Heart right ventricle (tissue), 16 donors: Measurements from ENCODE around the gene KCNQ1. TPM values are rescaled to one million over a fixed set of nuclear protein-coding genes. Genes with fewer than 3 reads are reported as not detected.

Experiments
- ATAC-seq, 8 donors: fragments of 200-7000 bp; cut with Tn5 transposase; one replicate each; pipeline ENCODE4 v1.9.1; 2020; ENCODE audit warnings: mild to moderate bottlenecking in 8 of 8, moderate library complexity in 8 of 8, moderate number of reproducible peaks in 1 of 8
- DNase-seq, 2 donors: peaks; one replicate each; pipeline ENCODE4 v3.0.0-alpha.2; 2020
- H3K27ac ChIP-seq, 10 donors: fragments of 200-600 bp; sonication (generic) in 2 of 10; one replicate each; pipeline versions ENCODE4 v1.5.0 to v1.8.0; 2020 to 2022; ENCODE audit warnings: mild to moderate bottlenecking in 3 of 10
- H3K27me3 ChIP-seq, 7 donors: fragments of 200-600 bp; one replicate each; pipeline ENCODE4 v1.8.0; 2021 to 2022; ENCODE audit warnings: mild to moderate bottlenecking in 2 of 7
- H3K36me3 ChIP-seq, 9 donors: fragments of 200-600 bp; sonication (generic) in 1 of 9; one replicate each; pipeline versions ENCODE4 v1.5.0 to v1.8.0; 2020 to 2022; ENCODE audit warnings: mild to moderate bottlenecking in 2 of 9
- H3K4me1 ChIP-seq, 9 donors: fragments of 200-600 bp; sonication (generic) in 1 of 9; one replicate each; pipeline versions ENCODE4 v1.5.0 to v1.8.0; 2020 to 2022; ENCODE audit warnings: mild to moderate bottlenecking in 4 of 9
- H3K4me3 ChIP-seq, 10 donors: fragments of 200-600 bp; sonication (generic) in 2 of 10; one replicate each; pipeline versions ENCODE4 v1.5.0 to v1.8.0; 2020 to 2022; ENCODE audit warnings: mild to moderate bottlenecking in 7 of 10, moderate library complexity in 2 of 10
- H3K9me3 ChIP-seq, 11 donors: fragments of 200-600 bp in 10 of 11; sonication (generic) in 2 of 11; one replicate each; pipeline versions ENCODE4 v1.5.0 to v1.8.0; 2013 to 2022; ENCODE audit warnings: mild to moderate bottlenecking in 2 of 11, control low read depth in 1 of 11, moderate library complexity in 1 of 11
- WGBS, 2 donors: extraction: QIAGEN DNeasy Blood & Tissue Kit; methylation state at CpG; one replicate each; pipeline ENCODE4 v1.1.7; 2013; ENCODE audit warnings: inconsistent platforms in 1 of 2; 5-methylcytosine and 5-hydroxymethylcytosine counted together
- intact Hi-C, 10 donors: fragments of 100-400 bp; cut with DNase I; formaldehyde crosslinking; loops; one replicate each; pipeline versions ENCODE4 v1.11.1 to v1.14.2; 2022
- polyA plus RNA-seq, 2 donors: library from polyadenylated mRNA; stranded (reverse); fragments of 200-250 nt; gene quantifications; one replicate each; pipeline ENCODE4 v1.2.3, GENCODE V29; 2013
- total RNA-seq, 10 donors: library from RNA; stranded (reverse); fragmentation: NEBNext Ultra II Directional in 3 of 10; extraction: Animal tissue kit (Norgen Biotek cat#: 25700) in 3 of 10; gene quantifications; one replicate each; pipeline versions ENCODE4 v1.2.1 to v1.2.4, GENCODE V29; 2021 to 2023
- TF ChIP-seq, protein P1 (sequence below), 9 donors: fragments of 200-600 bp; sonication (generic) in 2 of 9; IDR thresholded peaks; one replicate each; pipeline versions ENCODE4 v1.5.0 to v1.8.0; 2021 to 2022; ENCODE audit warnings: antibody characterized with exemption in 9 of 9, mild to moderate bottlenecking in 5 of 9, moderate library complexity in 1 of 9
- donor health status: Arrhythmogenic right ventricular cardiomyopathy.
- donor health status: ischemic (EF 13 %, LVEDD 7.1; RV severe dilation, severe dysfunction).
- donor health status: healthy with polysubstance abuse.
- donor health status: DM: no; HTN: yes; CAD: no.
- donor health status: DM: no; HTN: no; CAD: no.
- donor health status: ischemic (EF 25% LVEDD 6.9; RV normal size, moderate dysfunction).
- donor health status: ischemic (EF 25% LVEDD 5.7; RV mildly dilated, moderate dysfunction).
- donor health status: healthy.
- donor health status: DM: yes; HTN: yes; CAD: no.
- donor health status: Ischemic cardiomyopathy.
- donor health status: ischemic (EF 35%, LVEDD 5.7; RV mildly dilated, moderate dysfunction).
- donor health status: nonischemic (EF 11% LVEDD 7.7; RV severe dilation, severe dysfunction).
- donor health status: DM: yes; HTN: yes; CAD: no.
- donor health status: PGD.
- donor health status: ischemic (EF 29% LVEDD 5.4; RV normal size, mild dysfunction).
- donor health status: nonischemic (EF 23%, LVEDD 6.1; RV moderate dilation, normal function).

Gene KCNQ1
- total and polyA plus RNA-seq, 12 donors, result 19.9 to 48.2 (median 33.7) TPM

- ATAC-seq (no peak), DNase-seq (no peak)
- TF ChIP-seq, protein P1, sequence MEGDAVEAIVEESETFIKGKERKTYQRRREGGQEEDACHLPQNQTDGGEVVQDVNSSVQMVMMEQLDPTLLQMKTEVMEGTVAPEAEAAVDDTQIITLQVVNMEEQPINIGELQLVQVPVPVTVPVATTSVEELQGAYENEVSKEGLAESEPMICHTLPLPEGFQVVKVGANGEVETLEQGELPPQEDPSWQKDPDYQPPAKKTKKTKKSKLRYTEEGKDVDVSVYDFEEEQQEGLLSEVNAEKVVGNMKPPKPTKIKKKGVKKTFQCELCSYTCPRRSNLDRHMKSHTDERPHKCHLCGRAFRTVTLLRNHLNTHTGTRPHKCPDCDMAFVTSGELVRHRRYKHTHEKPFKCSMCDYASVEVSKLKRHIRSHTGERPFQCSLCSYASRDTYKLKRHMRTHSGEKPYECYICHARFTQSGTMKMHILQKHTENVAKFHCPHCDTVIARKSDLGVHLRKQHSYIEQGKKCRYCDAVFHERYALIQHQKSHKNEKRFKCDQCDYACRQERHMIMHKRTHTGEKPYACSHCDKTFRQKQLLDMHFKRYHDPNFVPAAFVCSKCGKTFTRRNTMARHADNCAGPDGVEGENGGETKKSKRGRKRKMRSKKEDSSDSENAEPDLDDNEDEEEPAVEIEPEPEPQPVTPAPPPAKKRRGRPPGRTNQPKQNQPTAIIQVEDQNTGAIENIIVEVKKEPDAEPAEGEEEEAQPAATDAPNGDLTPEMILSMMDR (IDR thresholded peaks at IDR 0.05), result no peak
- H3K4me3 ChIP-seq, result no peak overlapping the region
- intact Hi-C loops, result no loop called here
- WGBS, 2 donors, result 97 to 98% methylated on average over 2 of the region's 2 CpGs
- no peaks in the 10 kb centered on the region for H3K36me3 ChIP-seq
- no peaks in the 10 kb centered on the region for H3K4me1 ChIP-seq
- H3K27ac ChIP-seq, result no peak overlapping the region
- H3K27me3 ChIP-seq, result no peaks in the 10 kb centered on the region
- H3K9me3 ChIP-seq, result peaks cover 0 to 25% (median 0%) of the 10 kb centered on the region in 11 donors
Observed at GRCh38 chr11:2754008-2754407, 309.2 kb downstream of the KCNQ1 start.

DNA sequence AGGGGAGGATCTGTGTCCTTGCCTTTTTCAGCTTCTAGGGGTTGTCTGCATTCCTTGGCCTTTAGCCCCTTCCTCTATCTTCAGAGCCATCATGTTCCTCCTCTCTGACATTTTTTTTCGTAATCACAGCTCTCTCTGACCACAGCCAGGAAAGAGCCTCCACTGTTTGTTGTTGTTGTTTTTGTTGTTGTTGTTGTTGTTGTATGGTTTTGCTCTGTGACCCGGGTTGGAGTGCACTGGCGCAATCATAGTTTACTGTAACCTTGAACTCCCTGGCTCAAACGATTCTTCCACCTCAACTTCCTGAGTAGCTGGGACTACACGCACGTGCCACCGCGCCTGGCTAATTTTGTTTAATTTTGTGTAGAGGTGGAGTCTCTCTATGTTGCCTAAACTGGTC is 310.3 kb downstream of the KCNQ1 start:
- no peaks in the 10 kb centered on the region for H3K27me3 ChIP-seq
- DNase-seq (no peak), ATAC-seq (no peak)
- no peaks in the 10 kb centered on the region for H3K36me3 ChIP-seq
- TF ChIP-seq, protein P1 (IDR thresholded peaks at IDR 0.05), result no peak
- no peak overlapping the region for H3K27ac ChIP-seq
- 88 to 97% methylated on average over 8 of the region's 8 CpGs for WGBS, 2 donors
- H3K4me1 ChIP-seq, result no peaks in the 10 kb centered on the region
- peaks cover 0 to 25% (median 0%) of the 10 kb centered on the region in 11 donors for H3K9me3 ChIP-seq
- H3K4me3 ChIP-seq, result no peak overlapping the region
- intact Hi-C loops, result no loop called here

- Histone ChIP-seq H3K27me3 (no peaks in the 10 kb centered on the region), H3K36me3 (no peaks in the 10 kb centered on the region), H3K4me3 (no peak overlapping the region), H3K27ac (no peak overlapping the region), H3K9me3 (peaks cover 0 to 25% (median 0%) of the 10 kb centered on the region in 11 donors), H3K4me1 (no peaks in the 10 kb centered on the region)
- DNase-seq (no peak), ATAC-seq (no peak)
- intact Hi-C loops, result no loop called here
- TF ChIP-seq, protein P1 (IDR thresholded peaks at IDR 0.05), result no peak
- 90 to 95% methylated on average over 14 of the region's 14 CpGs for WGBS, 2 donors
Observed at GRCh38 chr11:2758751-2759150, 313.9 kb downstream of the KCNQ1 start.

DNA sequence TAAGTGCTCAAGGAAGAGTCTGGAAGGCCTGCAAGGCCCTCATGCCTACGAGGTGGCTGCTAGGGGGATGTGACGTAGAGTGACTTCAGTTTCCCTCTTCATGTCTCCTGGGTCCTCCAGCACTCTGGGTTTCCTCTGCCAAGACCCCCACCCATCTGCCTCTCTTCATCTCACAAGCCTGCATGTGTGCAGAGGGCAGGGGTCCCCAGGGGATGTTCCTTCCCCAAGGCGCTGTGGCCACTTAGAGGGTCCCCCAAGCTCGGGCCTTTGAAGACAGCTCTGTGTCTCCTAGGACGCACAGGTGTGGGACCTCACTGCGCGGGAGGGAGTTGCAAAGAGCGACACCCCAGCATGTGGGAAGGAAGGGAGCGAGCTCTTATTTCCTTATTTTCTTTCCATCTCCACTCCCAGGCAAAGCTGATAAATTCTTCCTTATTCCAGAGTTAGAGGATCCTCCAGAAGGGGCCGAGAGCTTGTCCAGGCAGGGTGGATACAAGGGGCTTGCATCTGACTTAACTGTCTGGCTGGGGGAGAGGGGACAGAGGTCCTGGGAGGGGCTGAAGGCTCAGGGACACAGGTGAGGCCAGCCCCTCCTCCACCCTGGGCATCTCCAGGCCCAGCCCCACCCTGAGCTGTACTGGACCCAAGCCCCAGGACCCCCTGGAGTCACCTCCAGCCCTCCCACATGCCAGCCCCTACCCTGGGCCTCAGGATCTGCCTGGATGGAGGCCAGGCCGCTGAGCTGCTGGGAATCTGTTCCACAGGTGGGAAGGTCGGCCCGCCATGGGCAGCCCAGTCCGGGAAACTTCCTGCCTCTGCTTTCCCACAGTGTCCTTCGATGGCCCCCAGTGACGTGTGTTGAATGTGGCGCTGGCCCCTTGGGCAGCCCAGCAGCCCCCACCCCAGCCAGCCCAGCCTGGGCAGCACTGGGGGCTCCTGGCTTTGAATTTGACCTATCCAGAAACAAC is 314.7 kb downstream of the KCNQ1 start:
- TF ChIP-seq, protein P1 (IDR thresholded peaks at IDR 0.05), result no peak
- H3K27ac ChIP-seq, result no peak overlapping the region
- H3K36me3 ChIP-seq, result no peaks in the 10 kb centered on the region
- intact Hi-C loops, result loop anchor here in 1 of 10 donors (10.0 kb wide), 1 partner anchor 55 kb away; no protein-coding TSS in a partner anchor
- peak in 2 of 8 donors; percentile 20 to 61 for ATAC-seq
- DNase-seq, result no peak
- H3K9me3 ChIP-seq, result peaks cover 0 to 25% (median 0%) of the 10 kb centered on the region in 11 donors
- WGBS, 2 donors, result 72 to 83% methylated on average over 15 to 17 of the region's 17 CpGs
- no peaks in the 10 kb centered on the region for H3K27me3 ChIP-seq
- H3K4me3 ChIP-seq, result no peak overlapping the region
- peaks cover 0 to 6% (median 0%) of the 10 kb centered on the region in 9 donors for H3K4me1 ChIP-seq
